NK-92 (cell line): Measurements from ENCODE around the gene PRSS12.
"Not testable (repeated sequence)": the region's sequence is repeated elsewhere in the genome, so short reads cannot be mapped to it uniquely, and the experiment has no call there.

ENCODE experiments used
- DNase-seq: peaks from one replicate; lab custom pipeline; 2025; ENCODE audit not compliant: unreplicated experiment; lab: John Stamatoyannopoulos, UW

Gene PRSS12

DNA sequence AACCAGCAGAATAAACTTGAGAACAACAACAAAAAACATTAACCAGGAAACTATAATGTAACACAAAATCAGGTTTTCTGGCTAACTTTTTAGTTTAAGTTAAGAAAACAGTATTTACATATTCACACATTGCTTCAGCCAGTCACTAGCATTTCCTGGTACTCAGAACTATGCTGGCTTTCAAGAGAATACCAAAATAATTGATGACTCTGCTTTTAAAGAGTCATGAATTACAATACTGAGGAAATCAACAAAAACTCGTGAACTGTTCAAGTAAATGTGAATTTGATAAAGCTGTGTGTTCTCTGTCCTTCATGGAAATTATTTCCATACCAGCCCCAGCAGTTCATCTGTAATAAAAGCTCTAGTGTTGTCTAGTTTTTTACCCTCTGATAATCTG is 27.4 kb downstream of the PRSS12 start:
- DNase-seq: no peak

GRCh38 chr4:118322831-118323502 is 29.8 kb downstream of the PRSS12 start:
- no peak for DNase-seq

GRCh38 chr4:118318931-118319330 is 33.9 kb downstream of the PRSS12 start:
- DNase-seq: no peak

- DNase-seq: no peak
These were observed 35.1 kb downstream of the PRSS12 start for GRCh38 chr4:118317691-118318090.

DNA sequence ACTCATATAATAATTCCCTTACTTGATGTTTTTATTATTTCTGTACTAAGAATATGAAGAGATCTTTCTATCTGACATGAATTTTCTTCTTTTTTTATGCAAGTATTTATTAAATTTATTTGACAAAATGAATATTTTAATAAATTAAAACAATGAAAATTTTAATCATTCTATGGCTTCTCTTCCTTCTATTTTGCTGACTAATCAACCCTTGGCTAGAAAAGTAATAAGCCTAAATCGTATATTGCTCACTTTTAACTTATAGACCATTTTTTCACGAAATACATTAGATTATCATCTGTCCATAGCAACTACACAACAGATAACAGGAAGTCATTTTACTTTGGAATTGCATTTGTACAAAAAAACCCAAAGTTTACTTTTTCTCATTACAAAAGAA is 38.6 kb downstream of the PRSS12 start:
- no peak for DNase-seq

GRCh38 chr4:118313098-118313497 is 39.7 kb downstream of the PRSS12 start:
- no peak for DNase-seq

DNA sequence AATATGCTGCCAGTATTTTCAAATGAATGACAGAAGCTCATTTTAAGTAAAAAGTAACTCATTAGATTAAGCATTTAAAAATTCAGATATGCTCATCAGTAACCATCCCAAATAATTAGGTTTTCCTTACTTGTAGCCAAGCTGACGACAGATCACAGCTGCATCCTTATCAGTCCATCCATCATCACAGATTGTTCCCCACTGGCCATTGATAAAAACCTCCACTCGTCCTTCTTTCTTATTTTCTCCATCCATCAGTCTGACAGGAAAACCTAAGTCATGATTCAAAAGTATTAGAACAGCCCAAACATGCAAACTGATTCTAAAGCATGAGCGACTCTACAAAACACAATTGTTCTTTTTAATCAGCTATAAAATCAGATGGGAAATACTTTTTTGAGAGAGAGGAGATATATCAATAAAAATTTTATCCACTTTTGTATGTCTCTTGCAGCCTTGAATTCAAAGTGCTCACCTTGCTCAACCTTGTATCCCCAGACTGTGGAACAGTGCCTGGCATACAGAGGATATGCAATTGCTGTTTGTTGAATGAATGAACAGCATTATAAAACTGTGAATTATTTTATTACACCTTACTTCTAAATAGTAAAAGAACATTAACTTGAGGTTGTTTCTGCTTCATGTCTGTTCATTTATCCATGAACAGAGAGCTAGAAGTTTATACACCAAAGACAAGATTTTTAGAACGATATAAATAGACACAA is 44.3 kb downstream of the PRSS12 start:
- no peak for DNase-seq

GRCh38 chr4:118307643-118308042 is 45.2 kb downstream of the PRSS12 start:
- DNase-seq: no peak

DNA sequence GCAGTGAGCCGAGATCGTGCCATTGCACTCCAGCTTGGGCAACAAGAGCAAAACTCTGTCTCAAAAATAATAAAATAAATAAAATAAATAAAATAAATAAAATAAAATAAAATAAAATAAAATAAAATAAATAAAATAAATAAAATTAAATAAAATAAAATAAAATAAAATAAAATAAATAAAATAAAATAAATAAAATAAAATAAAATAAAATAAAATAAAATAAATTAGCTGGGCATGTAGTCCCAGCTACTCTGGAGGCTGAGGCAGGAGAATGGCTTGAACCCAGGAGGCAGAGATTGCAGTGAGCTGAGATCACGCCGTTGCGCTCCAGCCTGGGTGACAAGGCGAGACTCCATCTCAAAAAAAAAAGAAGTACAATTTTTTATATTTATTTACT is 53.2 kb downstream of the PRSS12 start:
- not testable (repeated sequence) for DNase-seq

GRCh38 chr4:118296729-118297128 is 56.1 kb downstream of the PRSS12 start:
- no peak for DNase-seq

GRCh38 chr4:118290951-118291350 is 61.9 kb downstream of the PRSS12 start:
- no peak for DNase-seq

- DNase-seq: no peak
These were observed 63.0 kb downstream of the PRSS12 start for GRCh38 chr4:118289794-118290193.

GRCh38 chr4:118287711-118288451 is 64.9 kb downstream of the PRSS12 start:
- no peak for DNase-seq

DNA sequence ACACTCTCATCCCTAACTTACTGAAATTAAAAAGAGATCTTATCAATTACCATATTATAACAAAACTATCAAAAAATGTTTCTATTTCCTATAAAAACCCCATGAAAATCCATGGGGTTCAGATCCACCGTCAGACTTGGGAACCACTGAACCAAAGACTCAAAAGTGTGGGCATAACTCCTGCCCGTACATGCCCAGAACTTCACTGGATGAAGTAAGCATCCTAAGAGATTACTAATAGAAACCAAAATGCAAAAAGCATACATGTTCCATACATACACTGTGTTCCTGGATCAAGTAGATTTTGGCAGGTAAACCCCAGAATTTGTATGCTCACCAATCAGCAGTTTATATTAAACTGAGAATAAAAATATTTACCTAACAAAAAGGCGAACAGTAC is 66.1 kb downstream of the PRSS12 start:
- DNase-seq: no peak

DNA sequence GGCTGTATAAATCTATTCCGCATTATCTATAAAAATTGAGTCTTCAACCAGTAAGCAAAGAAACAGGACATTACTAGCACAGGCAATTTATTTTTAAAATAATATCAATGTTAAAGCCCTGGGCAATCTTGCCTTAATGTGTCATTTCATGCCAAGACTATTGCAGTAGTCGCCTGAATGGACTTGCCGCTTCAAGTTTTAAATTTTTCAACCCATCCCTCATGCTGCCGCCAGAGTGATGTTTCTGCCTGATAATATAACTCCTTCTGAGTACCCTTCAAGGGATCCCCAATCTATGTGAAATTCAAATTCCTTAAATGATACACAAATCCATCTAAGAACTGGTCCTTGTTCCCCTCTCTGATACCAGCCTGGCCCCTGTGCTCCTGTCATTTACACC is 66.9 kb downstream of the PRSS12 start:
- no peak for DNase-seq

- DNase-seq: no peak
These were observed 68.6 kb downstream of the PRSS12 start for GRCh38 chr4:118284169-118284568.

- no peak for DNase-seq
These were observed 70.1 kb downstream of the PRSS12 start for GRCh38 chr4:118282692-118283091.

- DNase-seq: no peak
These were observed 71.0 kb downstream of the PRSS12 start for GRCh38 chr4:118281611-118282442.

GRCh38 chr4:118280501-118281218 is 72.1 kb downstream of the PRSS12 start:
- DNase-seq: no peak

DNA sequence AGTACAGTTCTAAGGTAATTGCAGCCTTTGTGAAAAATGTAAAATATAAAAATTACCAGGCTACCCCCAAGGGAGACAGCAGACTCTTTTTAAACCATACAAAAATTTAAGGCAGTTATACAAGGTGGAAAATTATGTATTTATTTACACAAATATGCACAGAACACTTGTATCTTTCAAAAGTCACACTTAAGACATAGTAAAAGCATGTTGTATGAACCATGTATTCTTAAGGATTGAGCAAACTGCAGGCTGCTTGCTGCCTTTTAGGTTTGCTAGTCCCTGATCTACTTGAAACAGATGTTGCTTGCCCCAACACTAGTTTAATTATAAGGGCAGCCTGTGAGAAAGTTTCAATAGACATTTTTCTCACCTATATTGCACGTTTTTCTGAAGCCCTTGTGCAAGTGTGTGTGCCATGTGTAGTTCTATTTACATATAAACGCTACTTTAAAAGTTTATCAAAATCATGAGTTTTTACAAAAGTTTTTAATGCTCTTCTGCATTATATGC is 72.8 kb downstream of the PRSS12 start:
- DNase-seq: no peak
